Ectodermal cell (in vitro differentiated cells): ENCODE results near the gene MRPL11.
A peak's percentile ranks its signal among the peaks of the same experiment; 100 is the strongest.

Experiments used
- H3K27ac ChIP-seq: 2 replicates; pipeline ENCODE4 v1.7.0; 2013; ENCODE audit warnings: mild to moderate bottlenecking, low read depth, low read length; ENCODE audit not compliant: insufficient read depth, poor library complexity, severe bottlenecking
- H3K27me3 ChIP-seq: 2 replicates; pipeline ENCODE4 v1.7.0; 2013; ENCODE audit warnings: mild to moderate bottlenecking, low read length; ENCODE audit not compliant: insufficient read depth, control insufficient read depth, poor library complexity, severe bottlenecking
- H3K36me3 ChIP-seq: one replicate; pipeline ENCODE4 v1.7.0; 2013; ENCODE audit warnings: low read length; ENCODE audit not compliant: control insufficient read depth, insufficient read depth
- H3K4me1 ChIP-seq: one replicate; pipeline ENCODE4 v1.7.0; 2013; ENCODE audit warnings: low read length; ENCODE audit not compliant: control insufficient read depth, insufficient read depth
- H3K4me3 ChIP-seq: 2 replicates; pipeline ENCODE4 v1.7.0; 2013; ENCODE audit warnings: low read depth, low read length, control low read depth; ENCODE audit not compliant: insufficient read depth
- H3K9me3 ChIP-seq: 2 replicates; pipeline ENCODE4 v1.7.0; 2013; ENCODE audit warnings: mild to moderate bottlenecking, low read length, moderate library complexity; ENCODE audit not compliant: control insufficient read depth
- WGBS, 2 experiments: methylation state at CpG; one replicate each; pipeline ENCODE4 v1.1.7; 2013; ENCODE audit warnings: missing lambda C conversion rate in 2 of 2; 5-methylcytosine and 5-hydroxymethylcytosine counted together

The MRPL11 gene

GRCh38 chr11:66415423-66415822, 23.2 kb downstream of the MRPL11 start:
- Histone ChIP-seq H3K4me1 (peaks cover 40% of the 10 kb centered on the region), H3K27ac (no peak overlapping the region), H3K4me3 (no peak overlapping the region), H3K27me3 (peaks cover 22% of the 10 kb centered on the region), H3K36me3 (no peaks in the 10 kb centered on the region), H3K9me3 (no peaks in the 10 kb centered on the region)
- WGBS, 2 experiments, result 87 to 95% methylated on average over 2 of the region's 2 CpGs

GRCh38 chr11:66414120-66414934, 24.3 kb downstream of the MRPL11 start:
- Histone ChIP-seq H3K4me1 (peaks cover 40% of the 10 kb centered on the region), H3K27ac (no peak overlapping the region), H3K9me3 (no peaks in the 10 kb centered on the region), H3K4me3 (no peak overlapping the region), H3K36me3 (no peaks in the 10 kb centered on the region), H3K27me3 (peaks cover 11% of the 10 kb centered on the region)
- 56 to 62% methylated on average over 12 of the region's 12 CpGs for WGBS, 2 experiments

- H3K27ac ChIP-seq, result no peak overlapping the region
- H3K4me3 ChIP-seq, result no peak overlapping the region
- WGBS, 2 experiments, result 93% methylated on average over 6 of the region's 6 CpGs
- no peaks in the 10 kb centered on the region for H3K9me3 ChIP-seq
- peaks cover 35% of the 10 kb centered on the region for H3K4me1 ChIP-seq
- H3K27me3 ChIP-seq, result no peaks in the 10 kb centered on the region
- H3K36me3 ChIP-seq, result no peaks in the 10 kb centered on the region
Measured at GRCh38 chr11:66413167-66413566, 25.5 kb downstream of the MRPL11 start.

- peaks cover 29% of the 10 kb centered on the region for H3K4me1 ChIP-seq
- peaks cover 5% of the 10 kb centered on the region for H3K27me3 ChIP-seq
- WGBS, 2 experiments, result 82 to 86% methylated on average over 7 of the region's 7 CpGs
Measured at GRCh38 chr11:66412110-66412509, 26.5 kb downstream of the MRPL11 start.

GRCh38 chr11:66411323-66411722, 27.3 kb downstream of the MRPL11 start:
- 87 to 89% methylated on average over 4 of the region's 4 CpGs for WGBS, 2 experiments
- peaks cover 5% of the 10 kb centered on the region for H3K27me3 ChIP-seq

More at GRCh38 chr11:66412110-66412509, 26.5 kb downstream of the MRPL11 start:
- Histone ChIP-seq H3K27ac (no peak overlapping the region), H3K36me3 (no peaks in the 10 kb centered on the region), H3K9me3 (no peaks in the 10 kb centered on the region), H3K4me3 (no peak overlapping the region)

GRCh38 chr11:66410191-66410590, 28.5 kb downstream of the MRPL11 start:
- WGBS, 2 experiments, result 95 to 96% methylated on average over 12 of the region's 12 CpGs
- Histone ChIP-seq H3K36me3 (no peaks in the 10 kb centered on the region), H3K27me3 (peaks cover 5% of the 10 kb centered on the region), H3K9me3 (no peaks in the 10 kb centered on the region), H3K4me3 (no peak overlapping the region), H3K27ac (no peak overlapping the region), H3K4me1 (peaks cover 29% of the 10 kb centered on the region)

More at GRCh38 chr11:66411323-66411722, 27.3 kb downstream of the MRPL11 start:
- no peaks in the 10 kb centered on the region for H3K9me3 ChIP-seq
- no peaks in the 10 kb centered on the region for H3K36me3 ChIP-seq
- no peak overlapping the region for H3K27ac ChIP-seq
- no peak overlapping the region for H3K4me3 ChIP-seq
- peaks cover 29% of the 10 kb centered on the region for H3K4me1 ChIP-seq

- Histone ChIP-seq H3K36me3 (no peaks in the 10 kb centered on the region), H3K27me3 (peaks cover 5% of the 10 kb centered on the region), H3K27ac (peak overlapping the region; percentile 41), H3K9me3 (no peaks in the 10 kb centered on the region), H3K4me1 (peaks cover 29% of the 10 kb centered on the region), H3K4me3 (peak overlapping the region; percentile 43)
- 23 to 41% methylated on average over 10 to 15 of the region's 15 CpGs for WGBS, 2 experiments
Measured at GRCh38 chr11:66409226-66409625, 29.4 kb downstream of the MRPL11 start.

- 0 to 1% methylated on average over 62 to 63 of the region's 63 CpGs for WGBS, 2 experiments
- peaks cover 27% of the 10 kb centered on the region for H3K4me1 ChIP-seq
- peaks cover 5% of the 10 kb centered on the region for H3K27me3 ChIP-seq
- no peaks in the 10 kb centered on the region for H3K9me3 ChIP-seq
- peak overlapping the region; percentile 43 for H3K4me3 ChIP-seq
- peak overlapping the region; percentile 76 for H3K27ac ChIP-seq
- no peaks in the 10 kb centered on the region for H3K36me3 ChIP-seq
Measured at GRCh38 chr11:66408488-66409214, 30.0 kb downstream of the MRPL11 start.

- WGBS, 2 experiments, result 73 to 83% methylated on average over 4 to 5 of the region's 5 CpGs
- Histone ChIP-seq H3K27me3 (peaks cover 11% of the 10 kb centered on the region), H3K4me3 (no peak overlapping the region), H3K9me3 (no peaks in the 10 kb centered on the region), H3K36me3 (no peaks in the 10 kb centered on the region), H3K4me1 (peaks cover 24% of the 10 kb centered on the region), H3K27ac (no peak overlapping the region)
Measured at GRCh38 chr11:66407651-66408050, 31.0 kb downstream of the MRPL11 start.

GRCh38 chr11:66393954-66394353, 44.7 kb downstream of the MRPL11 start:
- Histone ChIP-seq H3K9me3 (no peaks in the 10 kb centered on the region), H3K4me1 (no peaks in the 10 kb centered on the region), H3K27ac (no peak overlapping the region), H3K4me3 (no peak overlapping the region), H3K36me3 (no peaks in the 10 kb centered on the region), H3K27me3 (no peaks in the 10 kb centered on the region)
- 81 to 93% methylated on average over 2 to 3 of the region's 3 CpGs for WGBS, 2 experiments
